ENCODE data around the gene NAALADL2.

Gene NAALADL2

DNA sequence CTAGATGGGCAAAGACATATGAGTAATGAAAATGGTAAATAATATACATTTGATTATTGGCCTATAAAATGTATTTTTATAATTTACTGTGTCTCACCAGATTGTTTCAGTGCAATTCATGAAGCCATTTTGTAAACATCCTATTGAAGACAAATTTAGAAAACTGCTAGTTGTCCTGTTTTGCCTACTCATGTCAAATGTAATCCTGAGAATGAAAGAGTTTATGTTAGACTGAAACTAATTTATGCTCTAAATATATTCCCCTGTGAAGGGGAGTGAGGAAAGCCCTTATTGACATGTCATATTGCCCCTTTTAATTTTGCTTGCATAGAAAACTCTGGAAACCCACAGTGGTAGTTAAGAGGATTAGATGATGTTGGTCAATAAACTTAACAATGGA is 610.0 kb downstream of the NAALADL2 start:
- no peak for DNase-seq
- Histone ChIP-seq H3K9me3 (ENCODE audit: insufficient read depth, low read length, severe bottlenecking) (no peaks in the 10 kb centered on the region), H3K27ac (ENCODE audit: low read length) (no peak overlapping the region), H3K79me2 (ENCODE audit: insufficient read depth, low read length) (no peaks in the 10 kb centered on the region), H2AFZ (ENCODE audit: low read depth, low read length) (no peak overlapping the region), H3K27me3 (ENCODE audit: insufficient read depth, low read length, poor library complexity) (no peaks in the 10 kb centered on the region), H3K36me3 (ENCODE audit: insufficient read depth, low read length) (no peaks in the 10 kb centered on the region), H3K4me1 (ENCODE audit: insufficient read depth, low read length) (no peaks in the 10 kb centered on the region), H3K9ac (ENCODE audit: low read depth, low read length) (no peak overlapping the region), H4K20me1 (ENCODE audit: insufficient read depth, low read length) (no peaks in the 10 kb centered on the region), H3K4me2 (ENCODE audit: insufficient read depth, low read length) (no peak overlapping the region), H3K4me3 (ENCODE audit: low read depth in 1 of 2, low read length in 2 of 2) (no peak overlapping the region)
- ATAC-seq (ENCODE audit: insufficient read depth, low read depth): no peak
- no peak for TF ChIP-seq EZH2 (IDR thresholded peaks at IDR 0.05; ENCODE audit: borderline replicate concordance, low read depth, low read length, severe bottlenecking)
- TF ChIP-seq, protein P1, sequence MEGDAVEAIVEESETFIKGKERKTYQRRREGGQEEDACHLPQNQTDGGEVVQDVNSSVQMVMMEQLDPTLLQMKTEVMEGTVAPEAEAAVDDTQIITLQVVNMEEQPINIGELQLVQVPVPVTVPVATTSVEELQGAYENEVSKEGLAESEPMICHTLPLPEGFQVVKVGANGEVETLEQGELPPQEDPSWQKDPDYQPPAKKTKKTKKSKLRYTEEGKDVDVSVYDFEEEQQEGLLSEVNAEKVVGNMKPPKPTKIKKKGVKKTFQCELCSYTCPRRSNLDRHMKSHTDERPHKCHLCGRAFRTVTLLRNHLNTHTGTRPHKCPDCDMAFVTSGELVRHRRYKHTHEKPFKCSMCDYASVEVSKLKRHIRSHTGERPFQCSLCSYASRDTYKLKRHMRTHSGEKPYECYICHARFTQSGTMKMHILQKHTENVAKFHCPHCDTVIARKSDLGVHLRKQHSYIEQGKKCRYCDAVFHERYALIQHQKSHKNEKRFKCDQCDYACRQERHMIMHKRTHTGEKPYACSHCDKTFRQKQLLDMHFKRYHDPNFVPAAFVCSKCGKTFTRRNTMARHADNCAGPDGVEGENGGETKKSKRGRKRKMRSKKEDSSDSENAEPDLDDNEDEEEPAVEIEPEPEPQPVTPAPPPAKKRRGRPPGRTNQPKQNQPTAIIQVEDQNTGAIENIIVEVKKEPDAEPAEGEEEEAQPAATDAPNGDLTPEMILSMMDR (IDR thresholded peaks at IDR 0.05; ENCODE audit: borderline replicate concordance, extremely low read depth, low read length, poor library complexity, severe bottlenecking): no peak

DNA sequence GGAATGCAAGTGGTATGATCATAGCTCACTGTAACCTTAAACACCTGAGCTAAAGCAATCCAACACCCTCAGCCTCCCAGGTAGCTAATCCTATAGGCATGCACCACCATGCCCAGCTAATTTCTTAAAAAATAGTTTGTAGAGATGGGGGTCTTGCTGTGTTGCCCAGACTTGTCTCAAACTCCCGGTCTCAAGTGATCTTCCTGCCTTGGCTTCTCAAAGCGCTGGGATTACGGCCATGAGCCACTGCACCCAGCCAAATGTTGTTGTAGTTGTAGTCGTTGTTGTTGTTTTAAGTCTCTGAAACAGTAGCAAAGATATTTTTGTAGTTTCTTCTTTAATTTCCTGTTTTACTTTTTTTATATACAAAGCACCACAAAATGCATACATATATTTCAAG is 616.6 kb downstream of the NAALADL2 start:
- Histone ChIP-seq H2AFZ (ENCODE audit: low read depth, low read length) (no peak overlapping the region), H3K4me1 (ENCODE audit: insufficient read depth, low read length) (no peaks in the 10 kb centered on the region), H3K36me3 (ENCODE audit: insufficient read depth, low read length) (no peaks in the 10 kb centered on the region), H3K4me3 (ENCODE audit: low read depth in 1 of 2, low read length in 2 of 2) (no peak overlapping the region), H3K9me3 (ENCODE audit: insufficient read depth, low read length, severe bottlenecking) (no peaks in the 10 kb centered on the region), H3K9ac (ENCODE audit: low read depth, low read length) (no peak overlapping the region), H3K27me3 (ENCODE audit: insufficient read depth, low read length, poor library complexity) (no peaks in the 10 kb centered on the region), H3K4me2 (ENCODE audit: insufficient read depth, low read length) (no peak overlapping the region), H3K79me2 (ENCODE audit: insufficient read depth, low read length) (no peaks in the 10 kb centered on the region), H4K20me1 (ENCODE audit: insufficient read depth, low read length) (no peaks in the 10 kb centered on the region), H3K27ac (ENCODE audit: low read length) (no peak overlapping the region)
- no peak for ATAC-seq (ENCODE audit: insufficient read depth, low read depth)
- DNase-seq: no peak
- TF ChIP-seq, protein P1 (IDR thresholded peaks at IDR 0.05; ENCODE audit: borderline replicate concordance, extremely low read depth, low read length, poor library complexity, severe bottlenecking): no peak
- no peak for TF ChIP-seq EZH2 (IDR thresholded peaks at IDR 0.05; ENCODE audit: borderline replicate concordance, low read depth, low read length, severe bottlenecking)

DNA sequence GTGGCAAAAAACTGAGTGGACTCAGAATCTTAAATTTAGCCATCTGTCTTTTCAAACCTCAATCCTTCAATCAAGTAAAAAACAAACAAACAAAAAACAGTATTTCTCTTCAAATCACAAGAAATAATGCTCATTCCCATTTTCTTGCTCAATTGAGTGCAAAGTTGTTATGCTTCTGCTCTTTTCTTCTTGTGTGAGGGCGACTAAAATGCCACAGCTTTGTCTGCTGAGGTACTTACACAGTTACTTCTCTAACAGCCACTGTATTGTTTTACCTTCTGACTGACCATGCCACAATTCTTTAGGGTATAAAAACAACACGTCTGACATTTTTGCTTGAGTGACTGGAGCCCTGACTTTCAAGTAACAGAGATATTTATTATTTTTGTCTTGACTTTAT is 617.4 kb downstream of the NAALADL2 start:
- H3K4me2 ChIP-seq (ENCODE audit: insufficient read depth, low read length): no peak overlapping the region
- no peaks in the 10 kb centered on the region for H3K36me3 ChIP-seq (ENCODE audit: insufficient read depth, low read length)
- no peak overlapping the region for H3K9ac ChIP-seq (ENCODE audit: low read depth, low read length)
- TF ChIP-seq EZH2 (IDR thresholded peaks at IDR 0.05; ENCODE audit: borderline replicate concordance, low read depth, low read length, severe bottlenecking): no peak
- TF ChIP-seq, protein P1 (IDR thresholded peaks at IDR 0.05; ENCODE audit: borderline replicate concordance, extremely low read depth, low read length, poor library complexity, severe bottlenecking): no peak
- no peak for ATAC-seq (ENCODE audit: insufficient read depth, low read depth)
- no peak overlapping the region for H2AFZ ChIP-seq (ENCODE audit: low read depth, low read length)
- no peaks in the 10 kb centered on the region for H4K20me1 ChIP-seq (ENCODE audit: insufficient read depth, low read length)
- no peaks in the 10 kb centered on the region for H3K79me2 ChIP-seq (ENCODE audit: insufficient read depth, low read length)
- H3K27ac ChIP-seq (ENCODE audit: low read length): no peak overlapping the region
- H3K4me3 ChIP-seq (ENCODE audit: low read depth in 1 of 2, low read length in 2 of 2): no peak overlapping the region
- H3K27me3 ChIP-seq (ENCODE audit: insufficient read depth, low read length, poor library complexity): no peaks in the 10 kb centered on the region
- no peaks in the 10 kb centered on the region for H3K4me1 ChIP-seq (ENCODE audit: insufficient read depth, low read length)
- no peak for DNase-seq
- no peaks in the 10 kb centered on the region for H3K9me3 ChIP-seq (ENCODE audit: insufficient read depth, low read length, severe bottlenecking)

DNA sequence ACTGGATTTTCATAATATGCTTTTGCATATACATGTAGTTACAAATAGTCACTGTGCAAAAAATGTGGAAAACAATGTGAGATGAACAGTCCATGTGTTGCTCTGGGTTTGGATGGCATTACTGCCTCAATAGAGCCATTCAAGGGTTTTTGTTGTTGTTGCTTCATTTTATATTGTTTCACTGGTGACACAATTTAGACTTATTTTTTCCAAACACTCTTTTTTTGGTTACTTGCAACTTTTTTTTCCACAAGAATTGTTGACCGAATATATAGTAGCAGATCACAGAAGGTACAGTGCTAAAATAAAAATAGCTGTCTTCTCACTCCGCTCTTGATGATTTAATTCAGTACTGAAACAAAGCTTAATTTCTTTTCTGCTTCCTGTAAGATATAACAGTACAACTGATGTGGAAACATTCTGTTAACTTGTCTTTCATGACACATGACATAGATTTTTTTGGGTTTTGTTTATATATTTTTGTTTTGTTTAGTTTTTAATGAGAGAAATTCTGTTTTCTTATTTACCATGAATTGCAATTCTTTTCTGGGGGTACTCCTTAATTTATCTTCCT is 618.6 kb downstream of the NAALADL2 start:
- no peak overlapping the region for H3K4me3 ChIP-seq (ENCODE audit: low read depth in 1 of 2, low read length in 2 of 2)
- no peak overlapping the region for H2AFZ ChIP-seq (ENCODE audit: low read depth, low read length)
- TF ChIP-seq, protein P1 (IDR thresholded peaks at IDR 0.05; ENCODE audit: borderline replicate concordance, extremely low read depth, low read length, poor library complexity, severe bottlenecking): no peak
- no peak for TF ChIP-seq EZH2 (IDR thresholded peaks at IDR 0.05; ENCODE audit: borderline replicate concordance, low read depth, low read length, severe bottlenecking)
- no peaks in the 10 kb centered on the region for H3K9me3 ChIP-seq (ENCODE audit: insufficient read depth, low read length, severe bottlenecking)
- no peak overlapping the region for H3K9ac ChIP-seq (ENCODE audit: low read depth, low read length)
- no peaks in the 10 kb centered on the region for H3K27me3 ChIP-seq (ENCODE audit: insufficient read depth, low read length, poor library complexity)
- no peaks in the 10 kb centered on the region for H4K20me1 ChIP-seq (ENCODE audit: insufficient read depth, low read length)
- ATAC-seq (ENCODE audit: insufficient read depth, low read depth) (no peak), DNase-seq (no peak)
- no peaks in the 10 kb centered on the region for H3K4me1 ChIP-seq (ENCODE audit: insufficient read depth, low read length)
- no peak overlapping the region for H3K4me2 ChIP-seq (ENCODE audit: insufficient read depth, low read length)
- H3K36me3 ChIP-seq (ENCODE audit: insufficient read depth, low read length): no peaks in the 10 kb centered on the region
- H3K27ac ChIP-seq (ENCODE audit: low read length): no peak overlapping the region
- H3K79me2 ChIP-seq (ENCODE audit: insufficient read depth, low read length): no peaks in the 10 kb centered on the region

Measured in DND-41 (cell line).